ENCODE data around the gene TRAM2. TPM values are rescaled to one million over a fixed set of nuclear protein-coding genes. Genes with fewer than 3 reads are reported as not detected.

Gene TRAM2
- total and polyA plus RNA-seq, 7 donors, result 2.1 to 5.7 (median 4.3) TPM

DNA sequence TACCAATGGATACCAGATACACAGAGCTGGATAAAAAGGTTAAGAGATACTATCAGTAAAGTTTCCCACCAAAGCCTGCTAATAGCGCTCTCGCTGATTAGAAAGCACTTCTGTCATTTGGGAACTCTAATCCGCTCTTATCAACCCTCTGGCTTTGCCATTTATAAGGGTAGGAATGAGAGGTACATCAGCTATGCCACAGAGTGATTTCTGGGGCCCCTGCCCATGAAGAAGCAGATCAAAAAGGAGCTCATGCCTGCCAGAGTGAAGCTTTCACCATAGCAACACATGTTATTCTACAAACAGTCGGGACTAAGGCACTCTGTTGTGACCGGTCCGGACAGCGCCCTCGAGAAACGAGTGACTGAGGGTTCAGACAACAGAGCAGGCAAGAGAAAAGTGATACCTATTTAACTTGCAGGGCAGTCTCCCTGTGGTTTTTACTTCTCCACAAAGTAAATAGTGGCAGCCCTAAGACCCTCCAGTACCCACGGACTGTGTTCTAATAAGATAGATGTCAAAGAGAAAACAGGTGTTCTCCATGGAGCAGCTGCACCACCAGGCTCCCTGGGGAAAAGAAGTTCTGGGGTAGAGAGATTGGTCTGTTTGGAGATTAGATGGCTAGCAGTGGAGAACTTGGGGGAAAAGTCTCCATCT lies 5.6 kb downstream of the TRAM2 start:
- no peaks in the 10 kb centered on the region for H3K9me3 ChIP-seq
- H3K4me3 ChIP-seq, result no peak overlapping the region
- DNase-seq, result no peak
- TF ChIP-seq, protein P1, sequence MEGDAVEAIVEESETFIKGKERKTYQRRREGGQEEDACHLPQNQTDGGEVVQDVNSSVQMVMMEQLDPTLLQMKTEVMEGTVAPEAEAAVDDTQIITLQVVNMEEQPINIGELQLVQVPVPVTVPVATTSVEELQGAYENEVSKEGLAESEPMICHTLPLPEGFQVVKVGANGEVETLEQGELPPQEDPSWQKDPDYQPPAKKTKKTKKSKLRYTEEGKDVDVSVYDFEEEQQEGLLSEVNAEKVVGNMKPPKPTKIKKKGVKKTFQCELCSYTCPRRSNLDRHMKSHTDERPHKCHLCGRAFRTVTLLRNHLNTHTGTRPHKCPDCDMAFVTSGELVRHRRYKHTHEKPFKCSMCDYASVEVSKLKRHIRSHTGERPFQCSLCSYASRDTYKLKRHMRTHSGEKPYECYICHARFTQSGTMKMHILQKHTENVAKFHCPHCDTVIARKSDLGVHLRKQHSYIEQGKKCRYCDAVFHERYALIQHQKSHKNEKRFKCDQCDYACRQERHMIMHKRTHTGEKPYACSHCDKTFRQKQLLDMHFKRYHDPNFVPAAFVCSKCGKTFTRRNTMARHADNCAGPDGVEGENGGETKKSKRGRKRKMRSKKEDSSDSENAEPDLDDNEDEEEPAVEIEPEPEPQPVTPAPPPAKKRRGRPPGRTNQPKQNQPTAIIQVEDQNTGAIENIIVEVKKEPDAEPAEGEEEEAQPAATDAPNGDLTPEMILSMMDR (IDR thresholded peaks at IDR 0.05), result no peak
- H3K36me3 ChIP-seq (ENCODE audit: insufficient read depth in 1 of 2, low read depth in 1 of 2), result no peaks in the 10 kb centered on the region
- no peak for ATAC-seq
- 50 to 61% (median 54%) methylated on average over 10 of the region's 10 CpGs for WGBS, 3 donors
- H3K4me1 ChIP-seq, result peaks cover 45% of the 10 kb centered on the region
- no peaks in the 10 kb centered on the region for H3K27me3 ChIP-seq (ENCODE audit: insufficient read depth in 3 of 3, low read length in 2 of 3)
- intact Hi-C loops (cut with DNase I), result loop anchor here (5.0 to 10.0 kb wide), 2 partner anchors 54 to 286 kb away; partner anchors contain the start of gene MCM3 (in 1 of the 2)
- no peak overlapping the region for H3K27ac ChIP-seq

DNA sequence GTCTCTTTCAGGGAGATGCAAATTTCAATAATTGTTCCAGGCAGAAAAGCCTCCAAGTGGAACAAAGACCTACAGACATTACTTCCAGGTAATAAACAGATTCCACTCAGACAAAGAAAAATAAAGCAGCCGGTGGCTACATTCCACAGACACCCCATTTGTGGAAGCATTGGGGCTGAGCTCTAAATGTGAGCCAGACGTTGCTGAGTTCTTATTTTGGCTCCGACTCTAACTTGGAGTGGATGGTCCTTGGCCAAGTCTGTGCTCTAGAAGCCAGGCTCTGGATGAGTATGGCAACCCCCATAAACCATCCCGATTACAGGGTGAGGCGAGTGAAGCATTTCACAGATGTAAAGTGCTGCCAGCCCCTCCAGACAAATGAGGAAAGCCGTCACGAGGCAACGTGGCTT lies 6.6 kb downstream of the TRAM2 start:
- Histone ChIP-seq H3K4me1 (peaks cover 45% of the 10 kb centered on the region), H3K27me3 (ENCODE audit: insufficient read depth in 3 of 3, low read length in 2 of 3) (no peaks in the 10 kb centered on the region), H3K27ac (no peak overlapping the region), H3K36me3 (ENCODE audit: insufficient read depth in 1 of 2, low read depth in 1 of 2) (no peaks in the 10 kb centered on the region), H3K4me3 (no peak overlapping the region), H3K9me3 (no peaks in the 10 kb centered on the region)
- DNase-seq, result peak in 1 of 2 donors; percentile 42
- intact Hi-C loops (cut with DNase I), result loop anchor here (5.0 to 10.0 kb wide), 2 partner anchors 53 to 285 kb away; partner anchors contain the start of gene MCM3 (in 1 of the 2)
- TF ChIP-seq, protein P1 (IDR thresholded peaks at IDR 0.05), result no peak
- ATAC-seq, result peak in 1 of 4 donors; percentile 38
- WGBS, 3 donors, result 28 to 35% (median 29%) methylated on average over 8 of the region's 8 CpGs

DNA sequence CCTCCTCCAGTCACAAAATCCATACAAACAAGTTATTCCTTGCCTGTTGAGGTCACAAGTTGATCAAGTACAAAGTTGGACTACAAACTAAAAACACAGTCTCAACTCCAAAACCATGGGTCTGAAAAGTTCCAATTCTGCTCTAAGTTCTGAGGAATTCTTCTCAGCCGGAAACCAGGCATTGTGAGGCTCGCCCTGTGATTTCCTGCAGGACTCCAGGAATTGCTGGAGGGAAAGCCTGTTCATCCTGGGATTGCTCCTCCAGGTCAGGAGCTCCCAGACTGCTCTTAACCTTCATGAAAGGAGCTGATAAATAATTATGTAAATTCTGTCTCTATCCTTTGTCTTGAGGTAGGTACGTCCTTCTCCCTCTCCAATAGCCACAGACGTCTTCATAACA lies 8.5 kb downstream of the TRAM2 start:
- no peaks in the 10 kb centered on the region for H3K36me3 ChIP-seq (ENCODE audit: insufficient read depth in 1 of 2, low read depth in 1 of 2)
- peaks cover 40% of the 10 kb centered on the region for H3K4me1 ChIP-seq
- no peak overlapping the region for H3K4me3 ChIP-seq
- no peaks in the 10 kb centered on the region for H3K9me3 ChIP-seq
- TF ChIP-seq, protein P1 (IDR thresholded peaks at IDR 0.05), result no peak
- peak overlapping the region; percentile 30 for H3K27ac ChIP-seq
- intact Hi-C loops (cut with DNase I), result no loop called here
- no peaks in the 10 kb centered on the region for H3K27me3 ChIP-seq (ENCODE audit: insufficient read depth in 3 of 3, low read length in 2 of 3)
- DNase-seq, result no peak
- 80 to 82% (median 81%) methylated on average over 4 of the region's 4 CpGs for WGBS, 3 donors
- no peak for ATAC-seq

DNA sequence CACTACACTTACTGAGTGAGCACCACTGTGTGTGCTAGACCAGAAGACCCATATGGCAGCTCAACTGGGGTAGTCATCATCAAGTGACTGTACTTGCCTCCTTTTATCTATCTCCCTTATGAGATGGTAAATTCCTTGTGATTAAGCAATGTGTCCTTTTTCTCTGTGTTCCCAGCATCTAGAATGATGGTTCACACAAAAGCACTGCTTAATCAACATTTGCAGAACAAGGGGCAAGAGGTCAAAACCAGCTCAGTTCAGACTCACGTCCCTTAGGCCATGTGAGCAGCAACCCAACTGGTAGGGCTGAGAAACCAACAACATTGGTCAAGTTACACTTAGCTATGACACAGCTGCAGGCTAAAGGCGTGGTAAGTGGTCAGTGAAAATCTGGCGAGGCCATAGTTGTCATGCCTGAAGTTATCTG lies 10.0 kb downstream of the TRAM2 start:
- no peaks in the 10 kb centered on the region for H3K27me3 ChIP-seq (ENCODE audit: insufficient read depth in 3 of 3, low read length in 2 of 3)
- peaks cover 35% of the 10 kb centered on the region for H3K4me1 ChIP-seq
- H3K36me3 ChIP-seq (ENCODE audit: insufficient read depth in 1 of 2, low read depth in 1 of 2), result no peaks in the 10 kb centered on the region
- ATAC-seq (peak; percentile 42 to 79 (median 70)), DNase-seq (peak in 1 of 2 donors; percentile 21)
- no peaks in the 10 kb centered on the region for H3K9me3 ChIP-seq
- TF ChIP-seq, protein P1 (IDR thresholded peaks at IDR 0.05), result no peak
- H3K4me3 ChIP-seq, result no peak overlapping the region
- WGBS, 3 donors, result 55 to 71% (median 57%) methylated on average over 3 of the region's 3 CpGs
- intact Hi-C loops (cut with DNase I), result no loop called here
- no peak overlapping the region for H3K27ac ChIP-seq
